ENCODE measurements around the gene RYR2. TPM values are rescaled to one million over a fixed set of nuclear protein-coding genes. Genes with fewer than 3 reads are reported as not detected.

RYR2 gene
- total RNA-seq (2014; rRNA removed; shearing (Covaris generic)) (not detected in 2 replicates), polyA plus RNA-seq (2016; fragmentation: Nextera tagmentation; extraction: Ambion mirVana) (not detected in 2 replicates)

DNA sequence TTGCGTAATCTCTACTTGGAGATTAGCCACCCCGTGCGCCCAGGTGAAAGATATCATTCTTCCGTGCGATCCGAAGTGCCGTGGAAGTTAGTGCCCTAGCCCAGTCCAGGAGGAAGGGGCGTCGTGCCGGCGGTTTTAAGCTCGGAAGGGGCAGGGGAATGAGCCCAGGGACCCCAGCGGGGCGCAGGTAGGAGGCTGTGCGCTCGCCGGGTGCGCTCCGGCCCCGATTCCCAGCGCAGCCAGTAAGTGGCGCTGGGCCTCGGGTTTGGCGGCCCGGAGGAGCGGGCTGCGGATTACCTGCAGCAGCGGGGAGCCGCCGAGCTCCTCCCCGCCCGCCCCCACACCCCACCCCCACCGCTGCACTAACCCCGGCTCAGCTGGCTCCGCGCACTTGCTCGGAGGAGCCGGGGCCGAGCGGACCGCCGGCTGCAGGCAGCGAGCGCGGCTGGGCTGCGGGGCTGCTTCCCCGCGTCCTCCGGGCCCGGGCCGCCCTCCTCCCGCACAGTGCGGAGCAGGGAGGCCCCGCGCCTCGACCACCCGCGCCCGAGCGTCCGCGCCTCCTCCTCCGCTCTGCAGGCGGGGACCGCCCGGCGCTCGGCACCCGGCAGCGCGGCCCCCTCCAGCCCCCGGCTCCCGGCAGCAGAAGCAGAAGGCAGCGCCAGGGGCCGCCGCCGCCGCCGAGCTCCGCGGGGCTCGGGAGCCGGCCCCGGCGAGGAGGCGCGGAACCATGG, at the start of gene RYR2:
Gene RYR2 (plus strand): TSS at position 390 of the 731 bp plus-strand sequence. CDS start 338 bp downstream, at position 728.
- H2AFZ ChIP-seq = no peak within 1 kb of the TSS
- no peaks in the 10 kb centered on the region for H3F3A ChIP-seq (ENCODE audit: insufficient read depth)
- in situ Hi-C loops (cut with MboI) = no loop called here
- no peak within 1 kb of the TSS for H3K9ac ChIP-seq
- peak; percentile 5 for DNase-seq
- no peaks in the 10 kb centered on the region for H3K9me2 ChIP-seq (ENCODE audit: insufficient read depth)
- H3K9me3 ChIP-seq (ENCODE audit: low read depth) = no peaks in the 10 kb centered on the region
- H3K27ac ChIP-seq = no peak within 1 kb of the TSS
- no peaks in the 10 kb centered on the region for H3K79me2 ChIP-seq (ENCODE audit: insufficient read depth)
- TF ChIP-seq EZH2phosphoT487 (IDR thresholded peaks at IDR 0.05; ENCODE audit: insufficient read depth, low read depth) (no peak), EZH2 (IDR thresholded peaks at IDR 0.05; ENCODE audit: insufficient read depth, poor library complexity, severe bottlenecking) (no peak)
- 7 to 8% methylated on average over 62 to 76 of the region's 87 CpGs for WGBS, 2 experiments (ENCODE audit: low coverage in 1 of 2, low lambda C conversion rate in 2 of 2, missing lambda C conversion rate in 2 of 2)
- H4K20me1 ChIP-seq (ENCODE audit: insufficient read depth) = no peaks in the 10 kb centered on the region
- no peak within 1 kb of the TSS for H3K4me3 ChIP-seq
- H3K36me3 ChIP-seq (ENCODE audit: low read depth) = no peaks in the 10 kb centered on the region
- peaks cover 34% of the 10 kb centered on the region for H3K27me3 ChIP-seq (replicated peaks; ENCODE audit: insufficient read depth)
- no peak within 1 kb of the TSS for H3K4me2 ChIP-seq (ENCODE audit: unreplicated experiment)
- H3K4me1 ChIP-seq (ENCODE audit: insufficient read depth) = no peaks in the 10 kb centered on the region

DNA sequence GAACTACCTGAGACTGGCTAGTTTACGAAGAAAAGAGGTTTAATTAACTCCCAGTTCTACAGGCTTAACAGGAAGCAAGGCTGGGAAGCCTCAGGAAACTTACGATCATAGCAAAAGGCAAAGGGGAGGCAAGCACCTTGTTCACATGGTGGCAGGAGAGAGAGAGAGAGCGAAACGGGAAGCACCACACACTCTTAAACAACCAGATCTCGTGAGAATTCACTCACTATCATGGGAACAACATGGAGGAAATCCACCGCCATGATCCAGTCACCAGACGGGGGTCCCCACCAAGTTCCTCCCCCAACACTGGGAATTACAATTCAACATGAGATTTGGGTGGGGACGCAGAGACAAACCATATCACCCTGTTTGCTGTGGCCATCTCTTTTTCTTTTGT, 49.5 kb upstream of the RYR2 start:
- H2AFZ ChIP-seq = no peak overlapping the region

DNA sequence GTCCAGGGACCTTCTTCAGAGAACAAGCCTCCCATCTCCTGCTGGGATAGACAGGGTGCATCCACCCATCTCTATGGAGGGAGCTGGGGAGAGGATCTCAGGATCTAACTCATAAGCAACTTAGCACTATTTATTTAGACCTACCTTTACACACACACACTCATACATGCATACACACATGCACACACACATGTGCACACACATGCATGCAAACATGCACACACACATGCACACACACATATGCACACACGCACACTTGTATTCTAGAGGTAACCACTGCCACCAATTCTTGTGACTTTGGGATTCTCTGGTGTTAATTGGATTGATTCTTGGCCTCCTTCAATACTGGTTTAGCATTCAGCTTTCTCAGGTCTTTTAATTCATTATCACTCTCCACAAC, 47.5 kb upstream of the RYR2 start:
- Histone ChIP-seq H4K20me1 (ENCODE audit: insufficient read depth) (no peaks in the 10 kb centered on the region), H3K4me1 (ENCODE audit: insufficient read depth) (no peaks in the 10 kb centered on the region), H2AFZ (no peak overlapping the region), H3F3A (ENCODE audit: insufficient read depth) (no peaks in the 10 kb centered on the region), H3K4me2 (ENCODE audit: unreplicated experiment) (no peak overlapping the region), H3K9ac (no peak overlapping the region), H3K4me3 (no peak overlapping the region), H3K27ac (no peak overlapping the region), H3K36me3 (ENCODE audit: low read depth) (no peaks in the 10 kb centered on the region), H3K9me2 (ENCODE audit: insufficient read depth) (no peaks in the 10 kb centered on the region), H3K27me3 (replicated peaks; ENCODE audit: insufficient read depth) (no peaks in the 10 kb centered on the region), H3K9me3 (ENCODE audit: low read depth) (no peaks in the 10 kb centered on the region), H3K79me2 (ENCODE audit: insufficient read depth) (no peaks in the 10 kb centered on the region)
- no peak for DNase-seq
- TF ChIP-seq EZH2 (IDR thresholded peaks at IDR 0.05; ENCODE audit: insufficient read depth, poor library complexity, severe bottlenecking) (no peak), EZH2phosphoT487 (IDR thresholded peaks at IDR 0.05; ENCODE audit: insufficient read depth, low read depth) (no peak)
- in situ Hi-C loops (cut with MboI) = no loop called here
- 20 to 38% methylated on average over 1 of the region's 1 CpG for WGBS, 2 experiments (ENCODE audit: low coverage in 1 of 2, low lambda C conversion rate in 2 of 2, missing lambda C conversion rate in 2 of 2)

More for the DNA sequence above, 49.5 kb upstream of the RYR2 start:
- no peaks in the 10 kb centered on the region for H3K9me3 ChIP-seq (ENCODE audit: low read depth)
- no peaks in the 10 kb centered on the region for H3F3A ChIP-seq (ENCODE audit: insufficient read depth)
- TF ChIP-seq EZH2phosphoT487 (IDR thresholded peaks at IDR 0.05; ENCODE audit: insufficient read depth, low read depth) (no peak), EZH2 (IDR thresholded peaks at IDR 0.05; ENCODE audit: insufficient read depth, poor library complexity, severe bottlenecking) (no peak)
- no peaks in the 10 kb centered on the region for H3K9me2 ChIP-seq (ENCODE audit: insufficient read depth)
- WGBS, 2 experiments (ENCODE audit: low coverage in 1 of 2, low lambda C conversion rate in 2 of 2, missing lambda C conversion rate in 2 of 2) = 32 to 36% methylated on average over 8 of the region's 8 CpGs
- in situ Hi-C loops (cut with MboI) = no loop called here
- H3K36me3 ChIP-seq (ENCODE audit: low read depth) = no peaks in the 10 kb centered on the region
- no peaks in the 10 kb centered on the region for H3K27me3 ChIP-seq (replicated peaks; ENCODE audit: insufficient read depth)
- H3K9ac ChIP-seq = no peak overlapping the region
- H4K20me1 ChIP-seq (ENCODE audit: insufficient read depth) = no peaks in the 10 kb centered on the region
- H3K79me2 ChIP-seq (ENCODE audit: insufficient read depth) = no peaks in the 10 kb centered on the region
- DNase-seq = no peak
- H3K4me3 ChIP-seq = no peak overlapping the region
- no peak overlapping the region for H3K4me2 ChIP-seq (ENCODE audit: unreplicated experiment)
- no peak overlapping the region for H3K27ac ChIP-seq
- no peaks in the 10 kb centered on the region for H3K4me1 ChIP-seq (ENCODE audit: insufficient read depth)

DNA sequence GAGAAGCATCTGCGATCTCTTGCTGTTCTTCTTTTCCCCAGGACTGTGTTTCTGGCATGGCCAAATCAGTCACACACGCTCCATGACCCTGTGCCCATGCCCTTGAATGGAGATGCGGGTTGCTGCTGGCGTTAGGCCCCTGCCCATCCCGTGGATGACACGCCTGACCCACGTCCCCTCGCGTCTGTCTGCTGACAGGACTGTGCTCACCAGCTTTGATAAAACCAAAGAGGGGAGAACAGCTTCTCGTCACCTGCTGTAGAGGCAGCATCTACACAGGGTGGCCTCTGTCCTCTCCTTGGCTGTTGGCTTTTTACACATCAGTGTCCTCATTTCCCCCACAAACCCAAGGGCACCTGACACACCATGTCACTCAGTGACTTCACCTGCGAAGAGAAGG, 44.6 kb upstream of the RYR2 start:
- TF ChIP-seq EZH2phosphoT487 (IDR thresholded peaks at IDR 0.05; ENCODE audit: insufficient read depth, low read depth) (no peak), EZH2 (IDR thresholded peaks at IDR 0.05; ENCODE audit: insufficient read depth, poor library complexity, severe bottlenecking) (no peak)
- no peak overlapping the region for H3K4me2 ChIP-seq (ENCODE audit: unreplicated experiment)
- H3K4me1 ChIP-seq (ENCODE audit: insufficient read depth) = no peaks in the 10 kb centered on the region
- DNase-seq = no peak
- H3K4me3 ChIP-seq = no peak overlapping the region
- H2AFZ ChIP-seq = no peak overlapping the region
- in situ Hi-C loops (cut with MboI) = no loop called here
- H3K36me3 ChIP-seq (ENCODE audit: low read depth) = no peaks in the 10 kb centered on the region
- H3K27ac ChIP-seq = no peak overlapping the region
- H4K20me1 ChIP-seq (ENCODE audit: insufficient read depth) = no peaks in the 10 kb centered on the region
- H3F3A ChIP-seq (ENCODE audit: insufficient read depth) = no peaks in the 10 kb centered on the region
- H3K9me3 ChIP-seq (ENCODE audit: low read depth) = no peaks in the 10 kb centered on the region
- no peaks in the 10 kb centered on the region for H3K27me3 ChIP-seq (replicated peaks; ENCODE audit: insufficient read depth)
- WGBS, 2 experiments (ENCODE audit: low coverage in 1 of 2, low lambda C conversion rate in 2 of 2, missing lambda C conversion rate in 2 of 2) = 28 to 36% methylated on average over 11 of the region's 11 CpGs
- H3K9me2 ChIP-seq (ENCODE audit: insufficient read depth) = no peaks in the 10 kb centered on the region
- H3K79me2 ChIP-seq (ENCODE audit: insufficient read depth) = no peaks in the 10 kb centered on the region
- H3K9ac ChIP-seq = no peak overlapping the region
